ENCODE results near the gene FKBP10. TPM values are rescaled to one million over a fixed set of nuclear protein-coding genes. Genes with fewer than 3 reads are reported as not detected.

Gene FKBP10
- total RNA-seq, 1 donor from 2014 or later: 567 TPM

- peaks cover 41% of the 10 kb centered on the region for H3K36me3 Mint-ChIP-seq (ENCODE audit: low read depth)
- H3K4me3 Mint-ChIP-seq (ENCODE audit: unreplicated experiment): no peak overlapping the region
Measured at GRCh38 chr17:41869426-41869825, 56.6 kb downstream of the FKBP10 start.

GRCh38 chr17:41870097-41870496 is 57.3 kb downstream of the FKBP10 start:
- Mint-ChIP-seq H3K27me3 (ENCODE audit: low read depth) (no peaks in the 10 kb centered on the region), H3K36me3 (ENCODE audit: low read depth) (peaks cover 45% of the 10 kb centered on the region), H3K9me3 (ENCODE audit: low read depth) (no peaks in the 10 kb centered on the region), H3K27ac (ENCODE audit: unreplicated experiment) (no peak overlapping the region), H3K4me3 (ENCODE audit: unreplicated experiment) (no peak overlapping the region), H3K4me1 (ENCODE audit: low read depth) (peaks cover 4% of the 10 kb centered on the region)
- TF ChIP-seq CTCF (IDR thresholded peaks at IDR 0.05): no peak
- DNase-seq (ENCODE audit: low spot score): no peak

More at GRCh38 chr17:41869426-41869825, 56.6 kb downstream of the FKBP10 start:
- DNase-seq (ENCODE audit: low spot score): no peak
- no peak for TF ChIP-seq CTCF (IDR thresholded peaks at IDR 0.05)
- H3K9me3 Mint-ChIP-seq (ENCODE audit: low read depth): no peaks in the 10 kb centered on the region
- H3K4me1 Mint-ChIP-seq (ENCODE audit: low read depth): peaks cover 4% of the 10 kb centered on the region
- no peaks in the 10 kb centered on the region for H3K27me3 Mint-ChIP-seq (ENCODE audit: low read depth)
- no peak overlapping the region for H3K27ac Mint-ChIP-seq (ENCODE audit: unreplicated experiment)

- DNase-seq (ENCODE audit: low spot score): no peak
- H3K4me1 Mint-ChIP-seq (ENCODE audit: low read depth): peaks cover 1% of the 10 kb centered on the region
- no peaks in the 10 kb centered on the region for H3K27me3 Mint-ChIP-seq (ENCODE audit: low read depth)
- peak overlapping the region; percentile 56 for H3K27ac Mint-ChIP-seq (ENCODE audit: unreplicated experiment)
- no peak overlapping the region for H3K4me3 Mint-ChIP-seq (ENCODE audit: unreplicated experiment)
- no peak for TF ChIP-seq CTCF (IDR thresholded peaks at IDR 0.05)
- peaks cover 45% of the 10 kb centered on the region for H3K36me3 Mint-ChIP-seq (ENCODE audit: low read depth)
- no peaks in the 10 kb centered on the region for H3K9me3 Mint-ChIP-seq (ENCODE audit: low read depth)
Measured at GRCh38 chr17:41870627-41871026, 57.8 kb downstream of the FKBP10 start.

GRCh38 chr17:41871789-41872188 is 59.0 kb downstream of the FKBP10 start:
- H3K27me3 Mint-ChIP-seq (ENCODE audit: low read depth): no peaks in the 10 kb centered on the region
- TF ChIP-seq CTCF (IDR thresholded peaks at IDR 0.05): no peak

More at GRCh38 chr17:41871789-41872188, 59.0 kb downstream of the FKBP10 start:
- H3K27ac Mint-ChIP-seq (ENCODE audit: unreplicated experiment): peak overlapping the region; percentile 45
- DNase-seq (ENCODE audit: low spot score): no peak
- H3K36me3 Mint-ChIP-seq (ENCODE audit: low read depth): peaks cover 43% of the 10 kb centered on the region
- no peak overlapping the region for H3K4me3 Mint-ChIP-seq (ENCODE audit: unreplicated experiment)
- no peaks in the 10 kb centered on the region for H3K4me1 Mint-ChIP-seq (ENCODE audit: low read depth)
- H3K9me3 Mint-ChIP-seq (ENCODE audit: low read depth): no peaks in the 10 kb centered on the region

Other genes starting within 250 kb of the FKBP10 start
- gene KRT9, start 240.9 kb upstream of the FKBP10 start, total RNA-seq: not detected in 3 replicates
- gene KRT14, start 226.1 kb upstream of the FKBP10 start, total RNA-seq: 0.23 to 0.94 TPM (median 0.32 TPM) in 3 replicates
- 3.9 to 5.9 TPM (median 5.5 TPM) in 3 replicates for gene KRT16, start 200.2 kb upstream of the FKBP10 start, total RNA-seq
- gene KRT17, start 188.4 kb upstream of the FKBP10 start, total RNA-seq: 183 to 261 TPM (median 258 TPM) in 3 replicates
- 572 to 1,015 TPM (median 990 TPM) in 3 replicates for gene EIF1, start 124.1 kb upstream of the FKBP10 start, total RNA-seq
- gene GAST, start 100.7 kb upstream of the FKBP10 start, total RNA-seq: not detected in 3 replicates
- not detected in 3 replicates for gene HAP1, start 78.4 kb upstream of the FKBP10 start, total RNA-seq
- 8.1 to 22.0 TPM (median 18.8 TPM) in 3 replicates for gene JUP, start 26.3 kb upstream of the FKBP10 start, total RNA-seq
- gene P3H4, start 1.1 kb upstream of the FKBP10 start, total RNA-seq: 83.8 to 109 TPM (median 84.8 TPM) in 3 replicates
- gene NT5C3B, start 23.2 kb downstream of the FKBP10 start, total RNA-seq: 39.8 to 52.4 TPM (median 47.8 TPM) in 3 replicates
- gene KLHL10, start 24.8 kb downstream of the FKBP10 start, total RNA-seq: 0.67 TPM in 1 of 3 replicates, not detected in the others
- 12.9 to 15.3 TPM (median 14.6 TPM) in 3 replicates for gene KLHL11, start 52.4 kb downstream of the FKBP10 start, total RNA-seq
- 181 to 189 TPM (median 187 TPM) in 3 replicates for gene ACLY, start 105.9 kb downstream of the FKBP10 start, total RNA-seq
- 0.70 to 0.99 TPM (median 0.77 TPM) in 3 replicates for gene ODAD4, start 117.6 kb downstream of the FKBP10 start, total RNA-seq
- 78.3 to 86.0 TPM (median 79.4 TPM) in 3 replicates for gene CNP, start 153.8 kb downstream of the FKBP10 start, total RNA-seq
- gene DNAJC7, start 204.4 kb downstream of the FKBP10 start, total RNA-seq: 51.1 to 61.0 TPM (median 51.2 TPM) in 3 replicates
- 54.7 to 57.0 TPM (median 56.9 TPM) in 3 replicates for gene NKIRAS2, start 207.1 kb downstream of the FKBP10 start, total RNA-seq
- 0.24 to 0.77 TPM (median 0.62 TPM) in 3 replicates for gene C17orf113, start 237.6 kb downstream of the FKBP10 start, total RNA-seq